Left lung (tissue), 10 donors: Measurements from ENCODE around the gene PRRX2. TPM values are rescaled to one million over a fixed set of nuclear protein-coding genes. Genes with fewer than 3 reads are reported as not detected.

ENCODE experiments used
- ATAC-seq: fragments of 200-7000 bp; cut with Tn5 transposase; one replicate; pipeline ENCODE4 v1.9.1; 2020; ENCODE audit warnings: moderate library complexity
- DNase-seq, 4 donors: peaks; one replicate each; pipeline ENCODE4 v3.0.0-alpha.2; 2013 to 2020
- H3K27ac ChIP-seq, 2 donors: fragments of 200-600 bp; sonication (generic) in 1 of 2; one replicate each; pipeline versions ENCODE4 v1.5.0 to v1.8.0; 2020 to 2021
- H3K27me3 ChIP-seq, 2 donors: fragments of 200-600 bp; sonication (generic) in 1 of 2; one replicate each; pipeline versions ENCODE4 v1.5.0 to v1.8.0; 2020 to 2021
- H3K36me3 ChIP-seq, 2 donors: fragments of 200-600 bp; sonication (generic) in 1 of 2; one replicate each; pipeline versions ENCODE4 v1.5.0 to v1.8.0; 2020 to 2021
- H3K4me1 ChIP-seq, 2 donors: fragments of 200-600 bp; one replicate each; pipeline ENCODE4 v1.8.0; 2021
- H3K4me3 ChIP-seq, 2 donors: fragments of 200-600 bp; sonication (generic) in 1 of 2; one replicate each; pipeline versions ENCODE4 v1.5.0 to v1.8.0; 2020 to 2021; ENCODE audit warnings: mild to moderate bottlenecking in 1 of 2
- H3K9me3 ChIP-seq, 2 donors: fragments of 200-600 bp; sonication (generic) in 1 of 2; one replicate each; pipeline versions ENCODE4 v1.5.0 to v1.8.0; 2020 to 2021
- intact Hi-C, 2 donors: fragments of 100-400 bp; cut with DNase I; formaldehyde crosslinking; loops; one replicate each; pipeline versions ENCODE4 v1.11.2 to v1.14.2; 2022
- polyA plus RNA-seq, 6 donors: library from polyadenylated mRNA; unstranded; fragments of 120-200 nt; gene quantifications; one replicate each; pipeline ENCODE4 v1.2.1, GENCODE V29; 2013; ENCODE audit not compliant: insufficient read length in 6 of 6
- total RNA-seq, 2 donors: library from RNA; stranded (reverse); fragmentation: NEBNext Ultra II Directional; extraction: Animal tissue kit (Norgen Biotek cat#: 25700); gene quantifications; one replicate each; pipeline ENCODE4 v1.2.1, GENCODE V29; 2021
- TF ChIP-seq, protein P1 (sequence below), 2 donors: fragments of 200-600 bp; sonication (generic) in 1 of 2; IDR thresholded peaks; one replicate each; pipeline versions ENCODE4 v1.5.0 to v1.8.0; 2021; ENCODE audit warnings: antibody characterized with exemption in 2 of 2
- donor health status: DM: no; HTN: yes; CAD: no.
- donor health status: DM: no; HTN: no; CAD: no.

Gene PRRX2
- total and polyA plus RNA-seq, 8 donors, result 0.56 to 5.6 (median 1.0) TPM

DNA sequence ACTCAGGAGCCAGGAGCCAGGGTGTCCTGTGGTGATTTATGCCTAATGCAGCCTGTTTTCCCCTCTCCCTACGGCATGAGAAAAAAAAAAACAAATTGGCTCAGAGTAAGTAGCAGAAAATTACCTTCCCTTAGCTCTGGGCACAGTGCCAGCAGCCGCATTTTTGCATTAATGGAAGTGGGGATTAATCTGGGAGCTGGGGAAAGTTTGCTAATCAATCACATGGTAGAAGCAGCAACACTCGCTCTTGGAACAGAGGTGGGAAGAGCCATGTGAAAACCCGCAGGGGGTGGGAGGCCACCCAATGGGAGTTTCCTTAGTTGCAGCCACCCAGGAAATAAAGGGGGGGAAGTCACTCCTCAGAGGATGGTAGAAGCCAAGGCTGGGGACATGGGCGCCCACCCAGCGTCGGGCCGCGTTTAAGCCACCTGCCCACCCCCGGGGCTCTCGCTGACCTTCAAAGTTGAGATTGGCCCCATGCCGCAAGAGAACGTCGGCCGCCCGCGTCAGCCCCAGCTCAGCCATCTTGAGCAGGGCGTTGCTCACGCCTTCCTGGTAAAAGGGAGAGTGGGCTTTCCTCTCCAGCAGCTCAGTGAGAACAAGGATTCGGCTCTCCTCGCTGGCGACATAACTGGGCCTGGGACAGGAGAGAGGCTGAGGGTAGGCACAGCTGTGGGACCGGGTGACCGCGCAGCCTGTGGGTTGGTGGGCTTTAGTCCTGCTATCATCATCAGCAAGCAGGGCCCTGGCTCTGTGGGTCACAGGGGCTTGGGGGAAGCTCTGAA is 25.2 kb upstream of the PRRX2 start:
- H3K4me3 ChIP-seq, result peak overlapping the region in 1 of 2 donors; percentile 99

DNA sequence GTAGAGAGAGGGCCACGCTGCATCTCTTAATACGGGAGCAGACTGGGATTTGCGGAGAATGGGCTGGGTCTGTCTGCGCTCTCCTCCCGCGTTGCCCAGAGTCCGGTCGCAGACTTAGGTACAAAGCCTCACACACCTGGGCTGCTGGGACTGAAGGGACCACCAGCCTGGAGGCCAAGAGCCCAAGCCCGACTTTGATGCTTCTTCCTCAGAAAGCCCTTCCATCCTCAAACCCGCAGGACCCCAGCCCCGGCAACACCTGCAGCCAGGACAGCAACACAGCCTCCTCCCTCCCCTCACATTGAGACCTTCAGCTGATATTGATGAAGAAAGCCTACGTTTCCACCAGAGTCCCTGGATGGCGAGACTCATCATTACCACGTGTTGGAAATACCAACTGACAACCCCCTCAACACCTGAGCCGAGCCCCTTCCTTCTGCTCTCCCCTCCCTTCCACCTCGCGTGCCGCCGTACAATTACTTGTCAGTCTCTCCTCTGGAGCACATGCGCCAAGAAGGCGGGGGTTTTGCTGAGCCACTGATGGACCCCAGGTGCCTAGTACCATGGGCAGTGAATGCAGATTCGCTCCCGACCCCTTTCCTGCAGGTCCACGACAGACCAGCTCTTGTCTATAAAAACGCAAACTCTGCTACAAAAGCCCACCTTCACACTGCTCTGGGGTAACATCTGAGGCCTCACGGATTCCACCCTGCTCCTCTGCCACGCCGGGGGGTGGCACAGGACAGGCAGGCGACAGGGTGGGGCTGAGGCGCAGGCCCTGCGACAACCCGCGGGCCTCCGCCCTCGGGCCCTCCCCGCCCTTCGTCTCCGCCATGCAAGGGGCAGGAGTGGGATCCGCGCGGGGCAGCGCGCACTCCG is 24.3 kb upstream of the PRRX2 start:
- intact Hi-C loops, result no loop called here
- peak; percentile 0 for ATAC-seq
- TF ChIP-seq, protein P1, sequence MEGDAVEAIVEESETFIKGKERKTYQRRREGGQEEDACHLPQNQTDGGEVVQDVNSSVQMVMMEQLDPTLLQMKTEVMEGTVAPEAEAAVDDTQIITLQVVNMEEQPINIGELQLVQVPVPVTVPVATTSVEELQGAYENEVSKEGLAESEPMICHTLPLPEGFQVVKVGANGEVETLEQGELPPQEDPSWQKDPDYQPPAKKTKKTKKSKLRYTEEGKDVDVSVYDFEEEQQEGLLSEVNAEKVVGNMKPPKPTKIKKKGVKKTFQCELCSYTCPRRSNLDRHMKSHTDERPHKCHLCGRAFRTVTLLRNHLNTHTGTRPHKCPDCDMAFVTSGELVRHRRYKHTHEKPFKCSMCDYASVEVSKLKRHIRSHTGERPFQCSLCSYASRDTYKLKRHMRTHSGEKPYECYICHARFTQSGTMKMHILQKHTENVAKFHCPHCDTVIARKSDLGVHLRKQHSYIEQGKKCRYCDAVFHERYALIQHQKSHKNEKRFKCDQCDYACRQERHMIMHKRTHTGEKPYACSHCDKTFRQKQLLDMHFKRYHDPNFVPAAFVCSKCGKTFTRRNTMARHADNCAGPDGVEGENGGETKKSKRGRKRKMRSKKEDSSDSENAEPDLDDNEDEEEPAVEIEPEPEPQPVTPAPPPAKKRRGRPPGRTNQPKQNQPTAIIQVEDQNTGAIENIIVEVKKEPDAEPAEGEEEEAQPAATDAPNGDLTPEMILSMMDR (IDR thresholded peaks at IDR 0.05), result no peak

More for the DNA sequence above, 25.2 kb upstream of the PRRX2 start:
- peaks cover 8 to 31% of the 10 kb centered on the region in 2 donors for H3K4me1 ChIP-seq
- DNase-seq, result peak in 1 of 4 donors; percentile 68
- TF ChIP-seq, protein P1 (IDR thresholded peaks at IDR 0.05), result no peak
- no peaks in the 10 kb centered on the region for H3K9me3 ChIP-seq
- no peak for ATAC-seq
- peaks cover 0 to 44% of the 10 kb centered on the region in 2 donors for H3K36me3 ChIP-seq
- intact Hi-C loops, result no loop called here
- H3K27ac ChIP-seq, result no peak overlapping the region
- no peaks in the 10 kb centered on the region for H3K27me3 ChIP-seq

DNA sequence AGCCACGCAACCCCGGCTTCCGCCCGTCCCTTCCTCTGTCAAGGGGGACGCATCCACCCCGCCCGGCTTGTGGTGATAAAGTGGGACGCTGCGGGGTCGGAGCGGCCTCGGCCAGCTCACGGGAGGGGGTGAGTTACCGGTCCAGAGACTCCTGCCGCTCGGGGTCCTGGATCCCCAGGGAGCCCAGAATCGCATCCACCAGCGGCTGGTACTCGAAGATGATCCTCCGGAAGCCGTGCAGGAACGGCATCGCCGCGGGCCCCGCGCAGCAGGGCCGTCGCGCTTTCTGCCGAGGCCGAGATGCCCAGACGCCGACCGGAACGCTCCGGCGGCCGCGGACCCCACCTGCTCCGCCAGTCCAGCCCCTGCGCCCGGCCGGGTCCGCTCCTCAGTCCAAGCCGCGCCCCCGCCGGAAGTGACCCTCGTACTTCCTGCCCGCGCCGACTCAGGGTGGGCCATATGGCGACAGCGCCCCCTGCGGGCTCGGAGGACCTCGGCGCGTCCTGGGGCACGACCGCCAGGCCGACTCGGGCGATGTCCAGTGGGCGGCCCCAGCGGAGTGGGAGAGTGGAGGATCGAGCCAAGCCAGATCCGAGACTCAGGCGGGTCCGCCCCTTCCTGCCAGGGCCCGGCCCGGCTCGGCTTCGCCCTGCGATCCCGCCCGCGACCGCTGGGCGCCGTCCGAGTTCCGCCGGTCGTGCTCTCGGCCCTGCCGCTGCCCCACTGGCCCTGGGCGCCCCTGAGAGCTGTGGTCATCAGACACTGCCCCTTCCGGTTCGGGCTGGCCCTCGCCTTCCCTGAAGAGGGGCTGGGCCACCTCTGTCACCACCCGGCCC is 23.5 kb upstream of the PRRX2 start, which contains the start of gene ASB6:
Gene ASB6 (minus strand): TSS at position 402 of the 836 bp plus-strand sequence. CDS start 152 bp downstream, at position 250.
- intact Hi-C loops, result no loop called here
- ATAC-seq, result peak; percentile 97

More for the DNA sequence above, 24.3 kb upstream of the PRRX2 start:
- Histone ChIP-seq H3K4me3 (peak overlapping the region; percentile 98 to 99), H3K27me3 (no peaks in the 10 kb centered on the region), H3K4me1 (peaks cover 8 to 31% of the 10 kb centered on the region in 2 donors), H3K9me3 (no peaks in the 10 kb centered on the region), H3K27ac (peak overlapping the region in 1 of 2 donors; percentile 90), H3K36me3 (peaks cover 0 to 36% of the 10 kb centered on the region in 2 donors)
- peak in 1 of 4 donors; percentile 59 for DNase-seq

DNA sequence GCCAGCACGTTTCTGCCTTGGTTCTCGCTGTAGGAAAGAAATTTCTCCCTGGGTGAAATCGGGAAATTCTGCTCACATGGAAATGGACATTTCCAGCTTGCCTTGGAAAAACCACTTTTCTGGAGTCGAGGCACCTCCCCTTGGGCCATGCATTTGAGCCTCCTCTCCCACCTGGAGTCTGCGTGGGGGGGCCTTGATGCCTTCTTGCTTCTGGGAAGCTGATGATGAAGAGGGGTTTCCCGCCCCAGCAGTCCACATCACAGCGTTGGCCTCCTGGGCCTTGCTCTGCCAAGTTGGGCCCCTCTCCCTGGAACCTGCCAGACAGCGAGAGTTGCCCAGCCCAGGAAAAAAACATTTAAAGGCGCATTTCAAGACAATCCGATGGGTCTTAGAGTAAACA is 21.7 kb upstream of the PRRX2 start:
- H3K4me3 ChIP-seq, result no peak overlapping the region
- DNase-seq, result peak in 1 of 4 donors; percentile 37
- H3K4me1 ChIP-seq, result peaks cover 8 to 26% of the 10 kb centered on the region in 2 donors
- no peaks in the 10 kb centered on the region for H3K27me3 ChIP-seq
- ATAC-seq, result no peak
- peaks cover 0 to 10% of the 10 kb centered on the region in 2 donors for H3K36me3 ChIP-seq
- no peaks in the 10 kb centered on the region for H3K9me3 ChIP-seq
- H3K27ac ChIP-seq, result no peak overlapping the region
- TF ChIP-seq, protein P1 (IDR thresholded peaks at IDR 0.05), result no peak
- intact Hi-C loops, result no loop called here

More for the DNA sequence above, 23.5 kb upstream of the PRRX2 start, which contains the start of gene ASB6:
- Histone ChIP-seq H3K4me1 (peaks cover 8 to 28% of the 10 kb centered on the region in 2 donors), H3K27ac (peak within 1 kb of the TSS; percentile 76 to 90), H3K36me3 (peaks cover 0 to 27% of the 10 kb centered on the region in 2 donors), H3K4me3 (peak within 1 kb of the TSS; percentile 98 to 99), H3K27me3 (no peaks in the 10 kb centered on the region), H3K9me3 (no peaks in the 10 kb centered on the region)
- TF ChIP-seq, protein P1 (IDR thresholded peaks at IDR 0.05), result peak; percentile 100
- DNase-seq, result peak; percentile 97 to 100 (median 98)
